Embryonic facial prominence (tissue), 1 donor: ENCODE measurements around the gene NDOR1.

ENCODE experiments used
- DNase-seq: peaks from one replicate; pipeline ENCODE4 v3.0.0-alpha.2; 2016; ENCODE audit errors: extremely low spot score

Gene NDOR1

GRCh38 chr9:137182836-137183235 lies 22.7 kb upstream of the NDOR1 start:
- DNase-seq = no peak

- DNase-seq = no peak
Measured at GRCh38 chr9:137183980-137184595, 21.4 kb upstream of the NDOR1 start.

DNA sequence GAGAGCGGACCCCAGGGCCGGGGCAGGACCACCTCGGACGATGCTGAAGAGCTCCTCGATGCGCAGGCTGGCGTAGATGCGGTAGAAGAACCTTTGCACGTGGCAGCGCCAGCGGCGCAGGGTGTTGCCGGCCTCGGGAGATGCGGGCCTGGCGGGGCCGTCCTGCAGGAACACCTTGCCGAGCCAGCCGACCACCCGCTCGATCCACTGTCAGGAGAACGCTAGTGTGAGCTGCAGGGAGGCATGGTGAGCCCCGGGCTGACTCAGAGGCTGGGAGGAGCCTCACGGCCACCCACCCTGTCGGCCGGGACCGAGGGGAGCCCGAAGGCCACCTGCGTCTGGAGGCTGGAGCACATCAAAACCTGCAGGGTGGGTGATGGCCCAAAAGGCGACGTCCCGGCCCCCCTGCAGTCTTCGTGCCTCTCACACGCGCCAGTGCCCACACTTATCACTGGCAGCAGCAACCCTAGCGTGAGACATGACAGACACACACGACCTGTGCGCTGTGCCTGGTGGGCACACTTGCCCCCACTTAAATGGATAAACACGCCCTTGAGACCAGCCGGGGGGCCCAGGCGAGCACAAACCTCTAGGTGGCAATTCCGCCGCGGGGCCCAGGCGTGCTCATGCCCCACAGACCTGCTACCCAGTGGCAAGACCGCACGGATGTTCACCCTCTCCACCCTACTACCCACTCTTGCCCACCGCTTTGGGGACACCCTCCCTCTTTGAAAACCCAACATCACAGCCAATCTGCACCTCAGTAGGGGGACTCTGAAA lies 20.4 kb upstream of the NDOR1 start:
- DNase-seq = no peak

DNA sequence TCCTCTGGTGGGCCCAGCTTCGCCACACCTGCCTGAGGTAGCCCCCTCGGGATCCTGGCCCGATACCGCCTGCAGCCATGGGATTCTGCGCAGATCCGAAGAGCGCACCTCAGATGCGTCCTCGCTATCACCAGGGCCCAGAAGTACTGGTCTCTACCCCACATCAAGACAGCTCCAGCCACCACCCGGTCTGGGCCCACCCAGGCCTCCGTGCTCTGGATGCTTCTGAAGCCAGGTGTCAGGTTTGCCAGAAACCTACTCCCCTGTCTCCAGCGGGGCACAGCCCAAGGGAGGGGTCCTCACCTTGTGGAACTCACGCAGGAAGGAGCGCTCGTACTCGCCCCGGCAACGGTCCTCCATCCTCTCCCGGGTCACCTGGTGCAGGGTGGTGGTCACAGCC lies 19.6 kb upstream of the NDOR1 start:
- no peak for DNase-seq

DNA sequence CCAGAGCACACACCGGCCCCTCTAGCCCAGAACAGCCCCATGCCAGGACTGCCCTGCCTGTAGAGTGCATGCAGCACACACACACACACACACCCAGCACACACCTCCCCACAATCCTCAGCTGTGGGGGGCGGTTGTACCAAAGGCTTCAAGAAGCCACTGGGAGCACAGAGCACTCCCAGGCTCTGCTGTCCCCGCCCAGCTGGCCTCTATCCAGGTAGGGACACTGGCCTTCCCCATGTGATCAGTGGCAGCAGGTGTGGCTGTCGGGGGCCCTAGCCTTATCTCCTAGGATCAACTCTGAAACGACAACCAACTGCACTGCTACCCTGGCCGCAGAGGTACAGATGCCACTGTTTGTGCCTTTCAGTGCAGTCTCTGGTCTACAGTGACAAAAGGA lies 19.1 kb upstream of the NDOR1 start:
- DNase-seq = no peak

GRCh38 chr9:137187386-137187785 lies 18.1 kb upstream of the NDOR1 start:
- DNase-seq = no peak

- DNase-seq = no peak
Measured at GRCh38 chr9:137188086-137188489, 17.4 kb upstream of the NDOR1 start.

DNA sequence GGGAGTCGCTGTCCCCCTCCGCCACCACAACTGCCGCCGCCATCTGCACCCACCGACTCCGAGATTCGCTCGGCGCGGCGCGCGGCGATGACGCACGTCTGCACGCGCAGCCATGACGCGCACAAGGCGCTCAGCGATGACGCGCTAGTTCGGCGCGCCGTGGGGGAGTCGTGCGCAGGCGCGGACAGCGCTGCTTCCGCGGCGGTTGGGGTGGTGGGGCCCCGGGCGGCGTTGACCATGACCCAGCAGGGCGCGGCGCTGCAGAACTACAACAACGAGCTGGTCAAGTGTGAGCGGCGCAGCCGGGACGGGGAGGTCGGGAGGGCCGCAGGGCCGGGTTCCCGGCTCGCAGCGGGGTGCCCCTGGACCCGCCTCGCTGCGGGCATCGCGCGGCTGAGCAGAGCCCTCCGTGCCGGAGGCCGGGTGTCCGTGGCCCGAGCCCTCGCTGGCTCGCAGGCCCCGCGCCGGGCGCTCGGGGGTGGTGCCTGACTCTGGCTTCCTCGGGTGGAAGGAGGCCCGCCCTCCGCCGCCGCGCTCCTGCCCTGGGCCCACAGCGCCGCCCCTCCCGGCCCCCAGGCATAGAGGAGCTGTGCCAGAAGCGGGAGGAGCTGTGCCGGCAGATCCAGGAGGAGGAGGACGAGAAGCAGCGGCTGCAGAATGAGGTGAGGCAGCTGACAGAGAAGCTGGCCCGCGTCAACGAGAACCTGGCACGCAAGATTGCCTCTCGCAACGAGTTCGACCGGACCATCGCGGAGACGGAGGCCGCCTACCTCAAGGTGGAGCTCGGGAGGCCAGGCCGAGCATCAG lies 16.8 kb upstream of the NDOR1 start, which contains the start of the genes ANAPC2 and SSNA1:
ANAPC2 (minus strand) TSS at position 71 of the 807 bp plus-strand sequence; CDS start at position 43, 28 bp downstream.
SSNA1 (plus strand) TSS at position 187 of the 807 bp plus-strand sequence; CDS start at position 238, 51 bp downstream.
- peak; percentile 66 for DNase-seq

DNA sequence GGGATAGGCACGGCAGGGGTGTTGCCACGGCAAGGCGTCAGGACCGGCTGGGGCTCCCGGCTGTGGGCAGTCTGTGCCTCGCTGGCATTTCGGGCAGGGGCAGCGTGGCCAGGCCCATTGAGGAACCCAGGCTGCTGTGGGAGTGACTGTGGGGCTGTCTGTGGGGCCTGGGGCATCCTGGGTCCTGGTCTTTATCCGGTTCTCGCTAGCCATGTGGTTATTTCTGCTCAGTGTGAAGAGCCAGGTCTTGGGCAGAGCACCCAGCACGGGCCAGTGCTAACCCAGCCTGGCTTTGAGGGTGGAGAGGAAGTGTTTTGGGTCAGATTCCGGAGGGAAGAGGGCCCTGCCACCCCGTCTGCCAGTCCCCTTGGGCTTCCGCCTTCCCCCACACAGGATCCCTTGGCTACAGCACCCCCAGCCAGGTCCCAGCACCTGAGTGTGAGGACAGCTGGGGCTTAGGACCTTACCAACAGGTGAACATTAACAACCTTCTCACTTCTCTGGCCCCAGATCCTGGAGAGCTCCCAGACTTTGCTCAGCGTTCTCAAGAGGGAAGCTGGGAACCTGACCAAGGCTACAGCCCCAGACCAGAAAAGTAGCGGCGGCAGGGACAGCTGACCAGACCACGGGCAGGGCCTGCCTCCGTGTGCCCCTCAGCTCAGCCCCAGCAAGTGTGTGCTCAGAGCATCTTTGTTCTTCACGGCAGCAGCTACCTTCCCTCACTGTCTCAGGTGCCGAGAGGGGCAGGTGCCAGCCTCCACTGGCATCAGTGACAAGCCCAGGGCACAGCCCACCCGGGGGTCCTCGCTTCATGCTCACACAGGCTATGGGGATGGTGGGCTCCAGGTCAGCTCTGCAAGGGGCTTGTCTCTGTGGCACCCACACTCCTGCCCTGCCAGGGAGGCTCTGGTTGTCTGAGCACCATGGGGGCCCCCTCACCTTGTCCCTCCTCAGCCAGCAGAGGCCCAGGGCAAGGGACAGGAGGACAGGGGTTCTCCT lies 15.9 kb upstream of the NDOR1 start:
- DNase-seq = no peak

DNA sequence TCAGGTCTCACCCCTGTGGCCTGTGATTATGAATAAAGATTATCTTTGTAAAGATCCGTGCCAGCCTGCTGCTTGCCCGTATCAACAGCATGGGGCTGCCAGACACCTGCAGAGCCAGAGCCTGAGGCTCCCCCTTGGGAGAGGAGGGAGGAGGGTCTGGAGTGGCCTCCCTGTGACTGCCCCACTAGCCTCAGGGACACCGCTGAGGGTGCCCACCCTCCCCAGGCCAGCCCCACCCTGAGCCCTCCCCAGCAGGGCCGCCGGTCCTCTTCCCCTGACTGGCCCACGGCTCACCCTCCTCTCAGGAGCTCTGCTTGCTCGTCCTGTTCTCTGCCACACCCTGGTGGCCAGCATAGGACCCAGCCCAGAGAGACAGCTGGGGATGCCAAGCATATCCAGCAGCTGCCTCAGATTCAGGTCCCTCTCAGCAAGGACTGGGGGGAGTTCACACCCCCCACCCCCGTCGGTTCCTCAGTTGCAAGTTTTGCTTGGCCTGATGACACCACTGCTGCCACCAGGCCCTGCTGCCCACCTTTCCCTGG lies 15.1 kb upstream of the NDOR1 start:
- DNase-seq = no peak

DNA sequence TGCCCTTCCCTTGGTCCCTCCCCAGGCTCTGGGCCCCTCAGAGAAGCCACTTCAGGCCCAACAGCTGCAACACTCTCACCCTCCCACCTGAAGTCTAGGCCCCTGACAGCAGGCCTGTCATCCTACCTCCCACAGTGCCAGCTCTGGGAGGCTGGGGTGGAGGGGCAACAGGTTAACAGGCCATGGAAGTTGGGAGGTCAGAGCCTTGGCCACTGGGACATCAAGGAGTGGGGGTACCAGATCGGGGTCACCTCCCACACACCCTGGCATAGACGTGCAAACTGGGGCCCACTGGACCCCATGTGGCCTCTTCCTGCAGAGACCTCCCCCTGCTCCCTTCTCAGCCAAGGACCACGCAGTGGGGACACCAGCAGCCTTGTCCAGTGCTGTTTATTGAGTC lies 14.3 kb upstream of the NDOR1 start:
- no peak for DNase-seq

DNA sequence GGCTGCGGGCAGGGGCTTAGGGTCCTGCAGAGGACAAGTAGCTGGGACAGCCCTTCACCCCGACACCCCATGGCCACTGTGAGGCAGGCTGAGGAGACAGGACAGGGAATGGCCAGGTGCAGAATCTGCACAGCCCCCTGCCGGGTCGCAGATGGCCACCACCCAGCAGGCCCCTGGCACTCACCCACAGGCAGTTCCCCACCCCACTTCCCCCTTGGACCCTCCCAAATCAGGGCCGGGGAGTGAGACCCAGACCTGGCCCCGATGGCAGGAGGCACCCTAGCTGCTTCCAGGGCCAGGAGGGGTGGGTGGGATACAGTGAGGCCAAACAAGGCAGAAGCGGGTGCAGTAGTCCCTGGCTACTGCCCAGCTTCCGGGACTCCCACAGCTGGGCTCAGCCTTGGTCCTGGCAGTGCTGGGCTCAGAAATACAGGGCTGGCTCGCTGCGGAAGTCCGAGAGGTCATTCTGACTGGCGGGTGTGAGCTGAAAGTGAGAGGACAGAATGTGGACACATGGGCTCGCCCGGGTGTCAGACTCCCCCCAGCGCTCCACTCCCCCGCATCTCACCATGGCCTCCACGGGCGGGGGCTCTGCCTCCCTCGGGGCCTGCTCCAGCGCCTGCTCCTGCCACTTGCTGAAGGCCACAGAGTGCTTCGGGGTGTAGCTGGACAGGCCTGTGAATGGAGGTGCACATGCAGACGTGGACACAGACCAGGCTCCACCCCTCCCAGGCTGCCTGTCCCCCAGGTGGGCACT lies 13.6 kb upstream of the NDOR1 start:
- DNase-seq = no peak

DNA sequence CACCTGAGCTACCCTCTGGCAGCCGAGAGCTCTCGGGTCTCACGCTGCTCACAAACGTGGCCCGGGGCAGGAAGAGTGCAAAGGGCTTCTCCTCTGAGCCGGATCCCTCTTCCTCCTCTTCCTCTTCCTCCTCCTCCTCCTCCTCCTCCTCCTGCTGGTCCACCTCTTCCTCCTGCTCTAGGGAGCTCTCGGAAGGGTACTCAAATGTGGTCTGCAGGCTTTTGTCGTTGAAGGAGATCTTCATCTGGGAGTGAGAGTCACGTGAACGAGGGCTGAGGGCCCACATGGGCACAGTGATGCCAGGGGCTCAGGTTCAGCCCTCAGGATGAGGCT lies 13.1 kb upstream of the NDOR1 start:
- no peak for DNase-seq

- no peak for DNase-seq
Measured at GRCh38 chr9:137192859-137193258, 12.6 kb upstream of the NDOR1 start.

DNA sequence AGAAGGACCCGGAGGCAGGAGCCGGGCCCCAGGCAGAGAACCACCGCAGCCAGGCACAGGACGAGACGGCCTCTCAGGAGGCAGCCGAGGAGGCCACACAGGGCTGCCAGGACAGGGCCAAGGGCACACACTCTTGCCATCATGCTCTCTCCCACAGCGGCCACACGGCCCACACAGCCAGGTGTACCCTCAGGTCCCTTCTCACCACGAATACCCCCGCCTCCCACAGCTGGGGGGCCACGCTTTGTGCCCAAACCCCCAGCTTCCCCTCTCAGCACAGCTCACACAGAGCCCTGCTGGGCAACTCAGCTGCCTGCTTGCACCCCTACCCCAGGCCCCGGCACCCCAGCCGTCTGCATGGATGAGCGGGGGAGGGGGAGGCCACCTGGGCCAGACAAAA lies 11.7 kb upstream of the NDOR1 start:
- no peak for DNase-seq

DNA sequence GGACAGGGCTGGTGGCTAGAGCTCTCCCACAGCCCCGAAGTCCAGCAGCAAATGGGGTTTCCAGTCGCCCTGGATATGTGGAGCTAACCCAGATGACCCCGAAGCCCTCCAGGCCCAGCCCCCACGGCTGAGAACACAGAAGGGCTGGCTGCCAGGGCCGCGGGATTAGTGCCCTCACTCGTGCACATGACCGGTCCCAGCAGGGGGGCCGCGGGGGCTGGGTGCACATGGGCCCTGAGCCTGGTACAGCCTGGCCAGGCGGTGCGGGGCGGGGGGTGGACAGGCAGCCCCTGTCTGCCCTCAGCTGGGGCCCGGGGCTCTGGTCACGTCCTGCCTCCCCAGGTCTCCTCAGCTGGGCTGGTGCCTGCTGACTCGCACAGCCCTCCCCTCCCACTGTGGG lies 11.1 kb upstream of the NDOR1 start:
- no peak for DNase-seq

- DNase-seq = no peak
Measured at GRCh38 chr9:137194909-137195308, 10.6 kb upstream of the NDOR1 start.

- no peak for DNase-seq
Measured at GRCh38 chr9:137195525-137196220, 9.8 kb upstream of the NDOR1 start.

DNA sequence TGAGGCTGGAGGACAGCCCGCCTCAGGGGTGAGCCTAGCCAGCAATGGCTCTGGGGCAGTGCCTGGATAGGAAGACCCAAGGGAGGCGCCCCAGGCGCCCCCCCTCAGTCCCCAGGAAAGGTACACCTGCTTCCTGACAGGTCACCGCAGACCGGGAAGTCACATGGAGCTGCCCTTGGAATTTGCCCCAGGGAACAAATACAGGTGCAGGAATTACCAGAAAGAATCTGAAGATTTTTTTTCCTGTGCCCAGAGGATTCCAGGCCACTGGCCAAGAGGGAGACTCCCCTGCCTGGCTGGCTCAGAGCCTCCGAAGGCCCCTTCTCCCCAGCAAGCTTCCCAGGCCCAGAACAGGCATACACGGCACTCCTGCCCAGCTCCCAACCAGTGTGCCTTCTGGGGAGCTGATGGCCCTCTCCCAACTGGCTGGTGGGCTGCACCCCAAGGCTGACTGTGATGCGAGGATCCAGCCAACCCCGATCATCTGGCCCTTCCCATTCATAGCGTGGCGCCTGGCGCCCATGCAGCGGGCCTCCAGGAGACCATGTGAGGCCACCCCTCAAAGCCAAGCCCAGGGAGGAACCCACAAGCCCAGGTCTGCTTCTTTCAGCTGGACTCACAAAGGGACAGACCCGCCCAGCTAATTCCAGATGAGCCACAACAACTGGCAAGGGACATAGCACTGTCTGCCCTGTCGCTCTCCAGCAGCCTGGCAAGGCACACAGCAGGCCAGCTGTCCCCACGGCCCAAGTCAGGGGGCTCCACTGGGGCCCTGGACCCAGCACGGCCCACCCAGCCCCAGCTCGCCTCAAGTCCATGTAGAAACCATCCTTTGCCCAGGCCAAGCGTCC lies 7.2 kb upstream of the NDOR1 start:
- DNase-seq = no peak
